Measurements from ENCODE around the gene DCC. TPM values are rescaled to one million over a fixed set of nuclear protein-coding genes. Genes with fewer than 3 reads are reported as not detected.

DCC gene
- total RNA-seq, 4 donors from 2014 or later: 0.84 to 1.2 TPM; not detected in 2

DNA sequence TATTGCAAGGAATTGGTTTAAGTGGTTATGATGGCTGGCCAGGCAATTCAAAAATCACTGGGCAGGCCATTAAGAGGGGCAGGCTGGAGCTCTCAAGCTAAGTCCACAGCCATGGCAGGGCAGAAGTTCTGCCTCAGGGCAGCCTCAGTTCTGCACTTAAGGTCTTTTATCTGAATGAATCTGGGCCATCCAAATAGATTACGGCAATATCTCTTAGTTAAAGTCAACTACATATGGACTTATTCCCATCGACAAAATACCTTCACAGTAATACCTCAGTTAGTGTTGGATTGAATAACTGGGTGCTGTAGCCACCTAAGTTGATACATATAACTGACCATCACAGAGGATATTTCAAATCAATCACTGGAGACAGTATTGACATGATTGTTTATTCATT lies 979.6 kb downstream of the DCC start:
- H3K36me3 ChIP-seq: no peaks in the 10 kb centered on the region
- 92 to 99% methylated on average over 2 of the region's 2 CpGs for WGBS, 2 donors
- no peaks in the 10 kb centered on the region for H3K4me1 ChIP-seq
- no peak overlapping the region for H3K27ac ChIP-seq
- no peak for DNase-seq (ENCODE audit: low spot score in 2 of 2)
- H3K9me3 ChIP-seq: peaks cover 0 to 9% (median 0%) of the 10 kb centered on the region in 4 donors
- H3K27me3 ChIP-seq: no peaks in the 10 kb centered on the region
- H3K4me3 ChIP-seq: no peak overlapping the region
- TF ChIP-seq POLR2A (IDR thresholded peaks at IDR 0.05) (no peak), EP300 (IDR thresholded peaks at IDR 0.05) (no peak), CTCF (IDR thresholded peaks at IDR 0.05) (no peak)

- Histone ChIP-seq H3K4me1 (no peaks in the 10 kb centered on the region), H3K27me3 (no peaks in the 10 kb centered on the region), H3K36me3 (no peaks in the 10 kb centered on the region), H3K9me3 (peaks cover 0 to 9% (median 0%) of the 10 kb centered on the region in 4 donors), H3K27ac (no peak overlapping the region), H3K4me3 (no peak overlapping the region)
- no peak for DNase-seq (ENCODE audit: low spot score in 2 of 2)
- WGBS, 2 donors: 59 to 69% methylated on average over 1 of the region's 1 CpG
- TF ChIP-seq EP300 (IDR thresholded peaks at IDR 0.05) (no peak), POLR2A (IDR thresholded peaks at IDR 0.05) (no peak), CTCF (IDR thresholded peaks at IDR 0.05) (no peak)
These were observed 982.2 kb downstream of the DCC start for GRCh38 chr18:53322163-53322562.

DNA sequence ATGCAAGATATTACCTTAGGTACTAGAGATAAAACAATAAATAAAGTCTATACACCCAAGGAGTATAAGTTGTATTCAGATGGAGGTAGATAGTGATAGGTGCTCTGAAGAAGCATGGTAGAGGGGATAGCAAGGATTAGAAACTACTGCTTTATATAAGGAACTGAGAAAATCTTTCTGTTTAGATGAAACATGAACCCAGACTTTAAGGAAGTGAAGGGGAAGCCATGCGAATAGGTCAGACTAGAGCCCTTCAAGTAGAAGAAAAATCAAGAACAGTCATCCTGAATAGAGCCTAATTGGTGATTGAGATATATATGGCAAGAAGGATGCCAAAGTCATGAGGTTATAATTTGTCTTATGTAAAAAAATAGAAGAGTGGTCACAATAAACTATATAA lies 984.4 kb downstream of the DCC start:
- no peak for DNase-seq (ENCODE audit: low spot score in 2 of 2)
- 84 to 89% methylated on average over 1 of the region's 1 CpG for WGBS, 2 donors

DNA sequence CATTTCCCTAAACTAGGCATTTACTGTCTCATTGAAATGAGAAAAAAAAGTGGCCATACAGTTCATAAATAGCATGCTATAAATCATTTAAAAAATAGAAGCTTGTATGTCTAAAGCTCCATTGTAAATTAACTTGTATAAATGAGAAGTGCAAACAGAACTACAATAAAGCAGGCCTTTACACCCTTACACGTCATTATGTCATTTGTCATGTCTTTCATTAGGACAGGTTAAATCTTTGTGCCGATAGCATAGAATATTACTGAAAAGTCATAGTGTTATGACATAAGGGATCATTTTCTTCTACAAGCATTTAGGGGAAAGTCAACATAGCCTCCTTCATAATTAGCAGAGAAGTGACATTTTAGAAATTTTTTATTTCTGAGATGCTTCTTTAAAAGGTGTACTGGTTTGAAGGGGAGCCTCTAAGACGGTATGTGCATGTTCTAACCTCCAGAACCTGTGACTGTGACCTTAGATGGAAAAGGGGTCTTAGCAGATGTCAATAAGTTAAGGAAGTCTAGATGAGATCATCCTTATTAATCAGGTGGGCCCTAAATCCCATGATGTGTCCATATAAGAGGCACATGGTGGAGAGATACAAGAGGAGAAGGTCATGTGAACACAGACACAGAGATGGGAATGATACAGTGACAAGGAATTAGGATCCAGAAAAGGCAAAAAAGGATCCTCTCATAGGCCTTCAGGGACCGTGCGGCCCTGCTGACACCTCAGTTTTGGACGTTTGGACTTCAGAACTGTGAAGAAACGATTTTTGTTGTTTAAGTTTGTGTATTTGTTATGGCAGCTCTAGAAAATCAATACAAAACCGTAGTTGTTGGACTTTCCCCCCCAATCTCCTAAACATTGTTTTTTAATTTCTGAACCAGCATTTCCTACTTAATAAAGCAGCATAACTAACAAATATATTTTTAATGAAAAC lies 1020.8 kb downstream of the DCC start:
- WGBS, 2 donors: 71 to 76% methylated on average over 8 of the region's 8 CpGs
- Histone ChIP-seq H3K9me3 (no peaks in the 10 kb centered on the region), H3K27ac (no peak overlapping the region), H3K4me3 (no peak overlapping the region), H3K4me1 (no peaks in the 10 kb centered on the region), H3K27me3 (no peaks in the 10 kb centered on the region), H3K36me3 (no peaks in the 10 kb centered on the region)
- TF ChIP-seq POLR2A (IDR thresholded peaks at IDR 0.05): no peak
- no peak for DNase-seq (ENCODE audit: low spot score in 2 of 2)

More for the DNA sequence above, 984.4 kb downstream of the DCC start:
- Histone ChIP-seq H3K4me3 (no peak overlapping the region), H3K27ac (no peak overlapping the region), H3K36me3 (no peaks in the 10 kb centered on the region), H3K9me3 (no peaks in the 10 kb centered on the region), H3K4me1 (no peaks in the 10 kb centered on the region), H3K27me3 (no peaks in the 10 kb centered on the region)
- TF ChIP-seq EP300 (IDR thresholded peaks at IDR 0.05) (no peak), CTCF (IDR thresholded peaks at IDR 0.05) (no peak), POLR2A (IDR thresholded peaks at IDR 0.05) (no peak)

DNA sequence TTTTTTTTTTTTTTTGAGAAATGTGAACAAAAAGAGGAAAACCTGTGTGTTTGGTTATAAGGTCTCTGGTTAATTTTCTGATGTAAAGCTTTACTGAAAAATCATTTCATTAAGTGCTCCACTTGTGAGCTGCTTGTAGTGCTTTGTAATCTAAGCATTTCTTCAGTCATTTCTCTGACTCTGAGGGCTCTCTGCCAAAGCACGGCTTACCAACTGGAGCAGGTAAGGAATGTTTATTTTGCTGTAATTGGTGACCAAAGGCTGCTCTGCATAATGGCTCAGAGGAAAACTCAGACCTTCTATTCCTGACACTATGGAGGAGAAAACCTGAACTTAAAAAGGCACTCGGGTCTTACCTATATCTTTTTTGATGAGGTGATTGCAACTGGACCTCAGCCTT lies 1035.6 kb downstream of the DCC start:
- H3K27me3 ChIP-seq: no peaks in the 10 kb centered on the region
- TF ChIP-seq EP300 (IDR thresholded peaks at IDR 0.05): no peak
- no peak for TF ChIP-seq CTCF (IDR thresholded peaks at IDR 0.05)
- TF ChIP-seq POLR2A (IDR thresholded peaks at IDR 0.05): no peak
- no peaks in the 10 kb centered on the region for H3K4me1 ChIP-seq
- no peak for DNase-seq (ENCODE audit: low spot score in 2 of 2)
- no peak overlapping the region for H3K4me3 ChIP-seq
- no peak overlapping the region for H3K27ac ChIP-seq
- no peaks in the 10 kb centered on the region for H3K9me3 ChIP-seq
- 74 to 88% methylated on average over 2 of the region's 2 CpGs for WGBS, 2 donors
- H3K36me3 ChIP-seq: no peaks in the 10 kb centered on the region

All from tibial nerve (tissue), 4 donors.